Right hindlimb (tissue), 1 donor: Measurements from ENCODE around the gene EFNB1.
A peak's percentile ranks its signal among the peaks of the same experiment; 100 is the strongest.

Experiments used
- DNase-seq: peaks from one replicate; pipeline ENCODE4 v3.0.0-alpha.2; 2018

The EFNB1 gene

GRCh38 chrX:68827848-68828624, 785 bp upstream of the EFNB1 start:
- peak; percentile 88 for DNase-seq

GRCh38 chrX:68829582-68830418, 979 bp downstream of the EFNB1 start:
- DNase-seq: peak; percentile 45

- DNase-seq: no peak
Observed at GRCh38 chrX:68830419-68831404, 1.9 kb downstream of the EFNB1 start.

- no peak for DNase-seq
Observed at GRCh38 chrX:68831405-68832100, 2.7 kb downstream of the EFNB1 start.

GRCh38 chrX:68832101-68832416, 3.2 kb downstream of the EFNB1 start:
- peak; percentile 72 for DNase-seq

GRCh38 chrX:68832516-68833447, 4.0 kb downstream of the EFNB1 start:
- no peak for DNase-seq

GRCh38 chrX:68833448-68833805, 4.6 kb downstream of the EFNB1 start:
- no peak for DNase-seq

- no peak for DNase-seq
Observed at GRCh38 chrX:68833855-68834331, 5.1 kb downstream of the EFNB1 start.

- DNase-seq: no peak
Observed at GRCh38 chrX:68834371-68835103, 5.7 kb downstream of the EFNB1 start.

GRCh38 chrX:68835104-68835442, 6.3 kb downstream of the EFNB1 start:
- no peak for DNase-seq

- DNase-seq: no peak
Observed at GRCh38 chrX:68835468-68835867, 6.6 kb downstream of the EFNB1 start.

GRCh38 chrX:68837119-68837518, 8.3 kb downstream of the EFNB1 start:
- DNase-seq: no peak

- DNase-seq: no peak
Observed at GRCh38 chrX:68838571-68838910, 9.7 kb downstream of the EFNB1 start.

- DNase-seq: no peak
Observed at GRCh38 chrX:68839771-68840170, 10.9 kb downstream of the EFNB1 start.

- no peak for DNase-seq
Observed at GRCh38 chrX:68840256-68840655, 11.4 kb downstream of the EFNB1 start.

- peak; percentile 17 for DNase-seq
Observed at GRCh38 chrX:68841251-68842049, 12.6 kb downstream of the EFNB1 start.

- DNase-seq: no peak
Observed at GRCh38 chrX:68842351-68842750, 13.5 kb downstream of the EFNB1 start.

GRCh38 chrX:68842781-68843581, 14.2 kb downstream of the EFNB1 start:
- no peak for DNase-seq

- DNase-seq: no peak
Observed at GRCh38 chrX:68843992-68844391, 15.2 kb downstream of the EFNB1 start.
